ENCODE data around the gene ZNF793.

ZNF793 gene

GRCh38 chr19:37565370-37565669, 58.6 kb downstream of the ZNF793 start:
- TF ChIP-seq CTCF (IDR thresholded peaks at IDR 0.05; ENCODE audit: low read depth, low read length, missing control alignments), result no peak
- no peak overlapping the region for H3K4me3 ChIP-seq (replicated peaks; ENCODE audit: low read depth, low read length)
- no peak for DNase-seq (ENCODE audit: extremely low read depth, low read depth)

GRCh38 chr19:37572203-37572602, 65.5 kb downstream of the ZNF793 start:
- no peak for TF ChIP-seq CTCF (IDR thresholded peaks at IDR 0.05; ENCODE audit: low read depth, low read length, missing control alignments)
- no peak for DNase-seq (ENCODE audit: extremely low read depth, low read depth)
- no peak overlapping the region for H3K4me3 ChIP-seq (replicated peaks; ENCODE audit: low read depth, low read length)

- no peak for DNase-seq (ENCODE audit: extremely low read depth, low read depth)
- H3K4me3 ChIP-seq (replicated peaks; ENCODE audit: low read depth, low read length), result no peak overlapping the region
- no peak for TF ChIP-seq CTCF (IDR thresholded peaks at IDR 0.05; ENCODE audit: low read depth, low read length, missing control alignments)
Observed at GRCh38 chr19:37583340-37583739, 76.6 kb downstream of the ZNF793 start.
